A549 treated with DMSO at 1 μM for 4 hours (cell line): Measurements from ENCODE around the gene PAK2. TPM values are rescaled to one million over a fixed set of nuclear protein-coding genes. Genes with fewer than 3 reads are reported as not detected.

Source experiments
- total RNA-seq: library from RNA; stranded (reverse); fragments of 200-300 nt; extraction: Qiagen RNA extraction; gene quantifications from 5 replicates; pipeline ENCODE4 v1.2.3, GENCODE V29; 2022; ENCODE audit warnings: low read depth

Gene PAK2
- 32.4 to 46.2 TPM (median 40.8 TPM) in 5 replicates for total RNA-seq

DNA sequence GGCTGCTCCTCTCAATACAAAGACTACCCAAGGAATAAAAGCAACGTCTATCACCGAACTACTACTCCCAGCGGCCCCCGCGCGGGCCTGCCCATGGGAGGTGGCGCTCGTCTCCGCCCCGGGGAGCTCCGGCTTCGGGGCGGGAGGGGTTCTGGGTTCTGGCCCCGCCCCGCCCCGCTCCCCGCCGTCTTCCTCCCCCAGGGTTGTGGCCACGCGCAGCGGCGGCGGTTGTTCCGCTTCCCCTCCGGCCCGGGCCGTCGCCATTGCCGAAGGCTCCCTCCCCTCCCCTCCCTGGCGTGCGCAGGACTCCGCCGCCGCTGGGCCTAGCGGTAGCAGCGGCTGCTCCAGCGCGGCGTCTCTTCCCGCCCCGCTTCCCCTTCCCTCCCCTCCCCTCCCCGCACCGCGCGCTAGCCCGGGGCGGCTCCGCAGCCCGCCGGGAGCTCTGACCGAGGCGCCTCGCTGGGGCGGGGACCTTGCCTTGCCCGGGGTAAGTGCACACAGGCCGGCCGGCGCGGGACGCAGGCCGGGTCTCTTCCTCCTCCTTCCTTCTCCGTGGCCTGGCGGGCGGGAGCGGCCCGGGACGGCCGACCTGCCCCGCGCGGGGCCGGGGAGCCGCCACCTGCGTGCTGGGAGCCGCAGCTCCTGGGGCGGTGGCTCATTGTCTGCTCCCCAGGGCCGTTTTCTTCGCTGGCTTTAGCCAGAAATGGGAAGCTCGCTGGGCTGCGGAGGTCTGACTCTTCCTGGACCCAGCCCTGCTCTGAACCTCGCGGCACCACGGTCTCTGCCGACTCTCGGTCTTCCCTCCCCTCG is at the start of gene PAK2:
Gene PAK2, plus strand, starts transcription at position 187 of the 810 bp plus-strand sequence. CDS start 42,790 bp downstream, outside the sequence.

DNA sequence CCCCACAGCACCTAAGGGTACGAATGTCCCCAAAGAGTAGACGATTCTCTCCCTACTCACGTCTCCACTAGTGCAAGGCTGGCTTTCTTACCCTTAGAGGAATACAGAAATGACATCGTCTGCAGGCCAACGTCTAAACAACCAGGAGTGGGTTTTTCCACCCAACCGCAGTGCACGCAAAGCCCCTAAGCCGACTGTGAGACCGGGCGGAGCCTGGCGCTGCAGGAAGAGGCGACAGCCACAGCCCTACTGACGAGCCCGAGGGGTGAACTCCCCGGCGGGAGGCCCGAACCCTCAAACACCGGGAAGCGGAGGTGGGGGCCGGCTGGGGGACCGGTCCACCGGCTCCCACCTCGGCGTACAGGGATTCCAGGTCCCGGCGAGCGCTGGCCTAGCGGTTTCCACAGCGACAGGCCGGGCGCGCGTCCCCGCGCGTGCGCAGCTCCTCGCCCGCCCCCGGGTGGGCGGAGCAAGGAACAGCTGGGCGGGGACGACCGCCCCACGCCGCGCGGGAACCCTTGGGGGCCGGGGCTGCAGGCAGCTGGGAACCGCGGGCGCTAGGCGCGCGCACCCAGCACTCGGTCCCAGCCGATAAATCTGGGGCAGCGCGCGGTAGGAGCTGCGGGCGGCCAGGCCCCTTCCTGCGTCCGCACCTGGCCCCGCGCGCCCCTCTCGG is 27.7 kb upstream of the PAK2 start, which contains the start of the genes CEP19 and PIGX:
Gene CEP19, minus strand, starts transcription at position 413 of the 676 bp plus-strand sequence. CDS start 3,593 bp downstream, outside the sequence.
Gene PIGX, plus strand, starts transcription at position 540 of the 676 bp plus-strand sequence.

DNA sequence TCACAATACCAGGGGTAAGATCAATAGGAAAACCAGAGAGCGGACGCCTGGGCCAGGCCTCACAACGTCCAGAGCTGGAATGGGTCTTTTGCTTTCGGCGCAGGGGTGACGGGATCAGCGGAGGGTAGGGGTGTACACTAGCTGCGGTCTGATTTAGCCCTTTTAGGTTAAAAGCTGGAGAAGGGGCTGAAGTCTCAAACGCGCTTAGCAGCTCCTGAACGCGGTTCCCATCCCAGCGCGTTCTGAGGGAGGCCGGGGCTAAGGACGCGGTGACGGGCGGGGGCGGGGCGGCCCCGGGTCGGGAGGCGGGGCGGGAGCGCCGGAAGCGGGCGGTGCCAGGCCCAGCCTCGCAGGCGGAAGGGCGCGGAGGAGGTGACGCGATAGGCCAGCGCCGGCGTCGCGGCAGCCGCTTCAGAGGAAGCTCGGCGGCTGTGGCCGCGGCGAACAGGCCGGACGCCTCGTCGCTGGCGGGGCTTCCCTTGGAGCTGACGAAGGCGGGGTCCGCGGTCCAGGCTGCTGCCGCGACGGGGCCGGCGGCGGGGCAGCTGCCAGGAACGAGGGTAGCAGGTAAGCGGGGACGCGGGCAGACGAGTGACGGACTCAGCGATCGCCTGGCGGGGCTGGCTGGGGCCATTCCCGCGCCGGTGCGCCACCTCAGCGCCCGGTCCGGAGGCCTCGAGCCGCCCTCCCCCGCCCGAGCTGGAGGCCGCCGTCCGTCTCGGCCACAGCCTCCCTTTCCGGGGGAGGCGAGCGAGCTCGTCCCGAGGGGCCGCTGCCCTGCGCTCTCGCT is 128.0 kb downstream of the PAK2 start, which contains the start of gene SENP5:
Gene SENP5, plus strand, starts transcription at position 414 of the 790 bp plus-strand sequence. CDS start 17,262 bp downstream, outside the sequence.

Other genes starting within 250 kb of the PAK2 start
- 5.1 to 6.4 TPM (median 5.6 TPM) in 5 replicates for gene RNF168, start 236.1 kb upstream of the PAK2 start, total RNA-seq
- gene SMCO1, start 224.5 kb upstream of the PAK2 start, total RNA-seq = not detected in 5 replicates
- gene WDR53, start 171.3 kb upstream of the PAK2 start, total RNA-seq = 8.7 to 12.1 TPM (median 10.2 TPM) in 5 replicates
- 7.0 to 8.6 TPM (median 8.0 TPM) in 5 replicates for gene FBXO45, start 171.2 kb upstream of the PAK2 start, total RNA-seq
- gene NRROS, start 100.2 kb upstream of the PAK2 start, total RNA-seq = 0.04 TPM in 1 of 5 replicates, not detected in the others
- 2.2 to 3.4 TPM (median 3.1 TPM) in 5 replicates for gene CEP19, start 27.6 kb upstream of the PAK2 start, total RNA-seq
- gene PIGX, start 27.5 kb upstream of the PAK2 start, total RNA-seq = 27.6 to 34.3 TPM (median 31.5 TPM) in 5 replicates
- gene SENP5, start 128.1 kb downstream of the PAK2 start, total RNA-seq = 6.3 to 8.9 TPM (median 7.4 TPM) in 5 replicates
- gene NCBP2, start 202.7 kb downstream of the PAK2 start, total RNA-seq = 46.3 to 53.9 TPM (median 49.0 TPM) in 5 replicates
- 1.1 to 1.6 TPM (median 1.2 TPM) in 5 replicates for gene PIGZ, start 229.0 kb downstream of the PAK2 start, total RNA-seq